SK-N-SH (cell line): ENCODE results near the gene APOLD1. TPM values are rescaled to one million over a fixed set of nuclear protein-coding genes. Genes with fewer than 3 reads are reported as not detected.

ENCODE experiments used
- CTCF ChIA-PET: fragments of 300-600, 350-600 bp; formaldehyde crosslinking; extraction: SDS; loops from one replicate; lab custom pipeline; 2021; lab: Yijun Ruan, JAX
- POLR2A ChIA-PET: fragments of 350-600 bp; sonication (Branson Sonifier 250); formaldehyde crosslinking; extraction: SDS; loops from one replicate; lab custom pipeline; 2020; ENCODE audit warnings: antibody characterized with exemption, inconsistent platforms; lab: Yijun Ruan, JAX
- DNase-seq: peaks from one replicate; pipeline ENCODE4 v3.0.0; 2012
- H2AFZ ChIP-seq: fragments of 200-600 bp; sonication (generic); 2 replicates; pipeline ENCODE4 v1.8.1; 2016; ENCODE audit warnings: antibody characterized with exemption, mild to moderate bottlenecking, low read depth
- H3F3A ChIP-seq: fragments of 200-600 bp; sonication (generic); replicated peaks from 2 replicates; pipeline ENCODE3; 2016; ENCODE audit warnings: antibody characterized with exemption, mild to moderate bottlenecking; ENCODE audit not compliant: insufficient read depth
- H3K27ac ChIP-seq, 2 experiments: fragments of 200-500 bp in 1 of 2; fragments of 200-600 bp in 1 of 2; sonication (Bioruptor generic) in 1 of 2; sonication (generic), shearing (Covaris generic) in 1 of 2; 2 replicates each; pipeline versions ENCODE4 v1.5.1 to v1.6.1; 2014 to 2016; ENCODE audit warnings: low read depth in 2 of 2, inconsistent platforms in 1 of 2, low read length in 1 of 2, mild to moderate bottlenecking in 1 of 2, mixed read lengths in 1 of 2
- H3K27me3 ChIP-seq: fragments of 200-600 bp; sonication (generic), shearing (Covaris generic); 2 replicates; pipeline ENCODE4 v1.6.1; 2016; ENCODE audit warnings: mixed run types; ENCODE audit not compliant: insufficient read depth
- H3K36me3 ChIP-seq, 2 experiments: fragments of 200-500 bp in 1 of 2; fragments of 200-600 bp in 1 of 2; sonication (Bioruptor generic) in 1 of 2; sonication (generic) in 1 of 2; replicated peaks in 1 of 2; 2 replicates each; pipeline versions ENCODE3 to v1.5.1; 2014 to 2016; ENCODE audit warnings: low read length in 1 of 2, mild to moderate bottlenecking in 1 of 2; ENCODE audit not compliant: insufficient read depth in 2 of 2, control insufficient read depth in 1 of 2
- H3K4me1 ChIP-seq, 2 experiments: fragments of 200-500 bp in 1 of 2; fragments of 200-600 bp in 1 of 2; sonication (Bioruptor generic) in 1 of 2; sonication (generic), shearing (Covaris generic) in 1 of 2; 2 replicates each; pipeline versions ENCODE4 v1.5.1 to v1.6.1; 2014 to 2016; ENCODE audit warnings: low read depth in 1 of 2, low read length in 1 of 2, mixed run types in 1 of 2; ENCODE audit not compliant: insufficient read depth in 2 of 2, control insufficient read depth in 1 of 2
- H3K4me2 ChIP-seq: fragments of 200-600 bp; sonication (generic), shearing (Covaris generic); 2 replicates; pipeline ENCODE4 v1.6.1; 2017; ENCODE audit warnings: mixed run types
- H3K4me3 ChIP-seq, 2 experiments: fragments of 200-500 bp in 1 of 2; fragments of 200-600 bp in 1 of 2; sonication (Bioruptor generic) in 1 of 2; sonication (generic), shearing (Covaris generic) in 1 of 2; 2 replicates each; pipeline versions ENCODE4 v1.5.1 to v1.8.1; 2014 to 2016; ENCODE audit warnings: low read depth in 2 of 2, inconsistent platforms in 1 of 2, low read length in 1 of 2, mild to moderate bottlenecking in 1 of 2, mixed read lengths in 1 of 2, moderate library complexity in 1 of 2
- H3K79me2 ChIP-seq: fragments of 200-600 bp; sonication (generic); 2 replicates; pipeline ENCODE4 v1.8.1; 2017; ENCODE audit warnings: mild to moderate bottlenecking; ENCODE audit not compliant: insufficient read depth
- H3K9ac ChIP-seq: fragments of 200-600 bp; sonication (generic); 2 replicates; pipeline ENCODE4 v1.6.1; 2017; ENCODE audit warnings: mixed run types
- H3K9me2 ChIP-seq: fragments of 200-600 bp; sonication (generic); 2 replicates; pipeline ENCODE4 v1.6.1; 2017; ENCODE audit warnings: mixed run types
- H3K9me3 ChIP-seq: fragments of 200-600 bp; sonication (generic); 2 replicates; pipeline ENCODE4 v1.6.1; 2017; ENCODE audit warnings: mixed run types, mild to moderate bottlenecking, moderate library complexity
- H4K20me1 ChIP-seq: fragments of 200-600 bp; sonication (generic); 2 replicates; pipeline ENCODE4 v1.6.1; 2017; ENCODE audit warnings: mild to moderate bottlenecking, mixed run types; ENCODE audit not compliant: insufficient read depth
- CHD2 ChIP-seq: fragments of 150-350 bp; IDR thresholded peaks from 2 replicates; pipeline ENCODE4 v1.6.1; 2018; ENCODE audit warnings: low read length; ENCODE audit not compliant: partially characterized antibody
- EP300 ChIP-seq, 2 experiments: IDR thresholded peaks; 2 replicates each; pipeline versions ENCODE4 v1.4.0 to v1.6.1; 2012; ENCODE audit warnings: borderline replicate concordance in 1 of 2, low read depth in 1 of 2, low read length in 1 of 2
- EZH2phosphoT487 ChIP-seq: fragments of 200-600 bp; sonication (generic); IDR thresholded peaks from 2 replicates; pipeline ENCODE4 v1.6.1; 2017; ENCODE audit warnings: low read depth, mixed run types, mild to moderate bottlenecking, antibody characterized with exemption, moderate library complexity, borderline replicate concordance
- FOXJ3 ChIP-seq: sonication (generic); formaldehyde crosslinking; IDR thresholded peaks from 2 replicates; pipeline ENCODE4 v1.5.1; 2020; ENCODE audit warnings: mild to moderate bottlenecking, missing genetic modification reagents
- FOXM1 ChIP-seq: IDR thresholded peaks from 2 replicates; pipeline ENCODE4 v1.4.0; 2012; ENCODE audit warnings: low read depth, mild to moderate bottlenecking
- GABPA ChIP-seq: IDR thresholded peaks from 2 replicates; pipeline ENCODE4 v1.4.0; 2012; ENCODE audit warnings: low read depth, mild to moderate bottlenecking
- GATA2 ChIP-seq: sonication (generic); formaldehyde crosslinking; IDR thresholded peaks from 2 replicates; pipeline ENCODE4 v1.5.0; 2020; ENCODE audit warnings: mild to moderate bottlenecking, missing genetic modification reagents
- RAD21 ChIP-seq: IDR thresholded peaks from 2 replicates; pipeline ENCODE4 v1.6.1; 2012; ENCODE audit warnings: mild to moderate bottlenecking, low read length
- RFX5 ChIP-seq: IDR thresholded peaks from 2 replicates; pipeline ENCODE4 v1.6.1; 2012; ENCODE audit warnings: mild to moderate bottlenecking, improper control_type of control experiment, low read length
- SIN3A ChIP-seq: IDR thresholded peaks from 2 replicates; pipeline ENCODE4 v1.6.1; 2012; ENCODE audit warnings: low read depth, mild to moderate bottlenecking, low read length, moderate library complexity, borderline replicate concordance
- SMC3 ChIP-seq: IDR thresholded peaks from 2 replicates; pipeline ENCODE4 v1.6.1; 2012; ENCODE audit warnings: low read depth, low read length, improper control_type of control experiment
- WGBS: methylation state at CpG from one replicate; pipeline ENCODE4 v1.1.6; 2017; ENCODE audit warnings: low lambda C conversion rate; 5-methylcytosine and 5-hydroxymethylcytosine counted together
- polyA plus RNA-seq, 3 experiments: library from polyadenylated mRNA; depleted of rRNA; stranded (reverse); fragments of >200 nt; gene quantifications; 2 replicates each; pipeline ENCODE4 v1.2.3, GENCODE V29; 2012
- TF ChIP-seq, protein P1 (sequence below): fragments of 150-350 bp; IDR thresholded peaks from 2 replicates; pipeline ENCODE4 v1.6.1; 2016; ENCODE audit warnings: mild to moderate bottlenecking, low read depth, low read length

Gene APOLD1, protein sequence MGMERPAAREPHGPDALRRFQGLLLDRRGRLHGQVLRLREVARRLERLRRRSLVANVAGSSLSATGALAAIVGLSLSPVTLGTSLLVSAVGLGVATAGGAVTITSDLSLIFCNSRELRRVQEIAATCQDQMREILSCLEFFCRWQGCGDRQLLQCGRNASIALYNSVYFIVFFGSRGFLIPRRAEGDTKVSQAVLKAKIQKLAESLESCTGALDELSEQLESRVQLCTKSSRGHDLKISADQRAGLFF
- polyA plus RNA-seq (2012; rRNA removed): 1.6 and 1.7 TPM in 2 replicates
- polyA plus RNA-seq (2012; cell fraction: cytosol; rRNA removed): 1.4 TPM in 2 replicates
- 3.5 and 4.8 TPM in 2 replicates for polyA plus RNA-seq (2012; cell fraction: nucleus; rRNA removed)

DNA sequence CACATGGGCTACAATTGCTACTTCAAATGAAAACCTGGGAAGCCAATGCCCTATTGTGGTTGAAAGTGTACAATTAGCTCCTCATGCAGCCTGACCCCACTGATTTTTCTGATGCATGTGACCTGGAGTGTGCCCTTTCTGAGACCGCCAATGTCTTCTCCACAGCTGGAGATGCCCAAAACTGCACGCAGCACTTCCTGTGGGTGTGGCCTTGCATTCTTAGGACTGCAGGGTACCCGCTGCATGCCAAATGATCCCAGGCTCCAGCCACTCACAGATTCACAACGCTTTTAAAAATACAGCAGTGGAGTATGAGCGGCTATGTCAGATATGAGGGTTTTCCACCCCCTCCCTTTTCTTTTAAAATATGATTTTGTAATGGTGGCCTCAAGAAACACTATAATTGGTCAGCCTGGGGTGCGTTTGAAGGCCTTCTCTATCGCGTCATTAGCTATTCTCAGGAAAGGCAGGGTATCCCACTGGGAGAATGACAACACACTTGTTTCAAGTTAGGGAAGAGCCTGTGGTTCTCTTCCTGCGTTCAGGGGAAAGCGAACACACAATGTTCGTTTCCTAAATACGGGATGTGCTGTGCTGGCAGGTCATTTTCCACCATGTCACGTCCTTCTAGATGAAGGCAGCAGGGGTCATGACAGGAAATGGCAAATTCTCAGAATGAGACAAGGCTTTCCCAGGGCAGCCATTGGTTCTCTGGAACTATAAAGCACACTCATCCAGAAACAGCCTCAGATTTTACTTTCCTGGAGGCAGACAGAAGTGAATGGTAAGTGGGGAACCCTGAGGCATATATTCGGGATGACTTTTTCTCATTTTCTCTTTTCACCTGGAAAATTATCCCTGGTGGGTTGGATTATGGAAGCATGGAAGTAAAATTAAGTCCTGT is at the start of gene APOLD1:
Gene APOLD1, plus strand, starts transcription at position 749 of the 904 bp plus-strand sequence. Its CDS starts 33 bp downstream, at position 782.
- H3K9ac ChIP-seq: peak within 1 kb of the TSS; percentile 60
- peak within 1 kb of the TSS; percentile 91 for H2AFZ ChIP-seq
- H3K4me1 ChIP-seq: peaks cover 0 to 19% of the 10 kb centered on the region in 2 experiments; a peak in 3 of 4 replicates
- H4K20me1 ChIP-seq: no peaks in the 10 kb centered on the region
- H3K4me2 ChIP-seq: peak within 1 kb of the TSS; percentile 82
- POLR2A ChIA-PET: no interaction called here
- H3K9me2 ChIP-seq: no peaks in the 10 kb centered on the region
- peak within 1 kb of the TSS; percentile 49 to 92; a peak in 3 of 4 replicates for H3K27ac ChIP-seq
- no peaks in the 10 kb centered on the region for H3K9me3 ChIP-seq
- CTCF ChIA-PET: interaction anchor here (0.8 kb wide), 1 partner anchor 52 kb away, joined by 3 read pairs; no protein-coding TSS in a partner anchor
- TF ChIP-seq RAD21 (no peak), SMC3 (no peak), FOXM1 (no peak), CHD2 (no peak), EP300 (IDR thresholded peaks at IDR 0.05; ENCODE audit: borderline replicate concordance in 1 of 2, low read depth in 1 of 2, low read length in 1 of 2) (no peak), GABPA (no peak), SIN3A (no peak), RFX5 (no peak), GATA2 (CRISPR knock-in tag) (no peak), EZH2phosphoT487 (no peak), FOXJ3 (CRISPR knock-in tag) (no peak)
- TF ChIP-seq, protein P1, sequence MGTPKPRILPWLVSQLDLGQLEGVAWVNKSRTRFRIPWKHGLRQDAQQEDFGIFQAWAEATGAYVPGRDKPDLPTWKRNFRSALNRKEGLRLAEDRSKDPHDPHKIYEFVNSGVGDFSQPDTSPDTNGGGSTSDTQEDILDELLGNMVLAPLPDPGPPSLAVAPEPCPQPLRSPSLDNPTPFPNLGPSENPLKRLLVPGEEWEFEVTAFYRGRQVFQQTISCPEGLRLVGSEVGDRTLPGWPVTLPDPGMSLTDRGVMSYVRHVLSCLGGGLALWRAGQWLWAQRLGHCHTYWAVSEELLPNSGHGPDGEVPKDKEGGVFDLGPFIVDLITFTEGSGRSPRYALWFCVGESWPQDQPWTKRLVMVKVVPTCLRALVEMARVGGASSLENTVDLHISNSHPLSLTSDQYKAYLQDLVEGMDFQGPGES: no peak
- TF ChIP-seq, all 33 proteins: peak for 0
- Histone ChIP-seq H3K79me2 (no peaks in the 10 kb centered on the region), H3K27me3 (no peaks in the 10 kb centered on the region), H3F3A (peaks cover 7% of the 10 kb centered on the region), H3K36me3 (no peaks in the 10 kb centered on the region), H3K4me3 (peak within 1 kb of the TSS; percentile 51 to 54)
- DNase-seq: no peak
- 91% methylated on average over 14 of the region's 14 CpGs for WGBS
